Natural killer cell treated with Interleukin-12 subunit alpha and Interleukin-12 subunit beta and Interleukin-15 and Interleukin-18, amount 100 ng/mL, for 72 hours (primary cell): ENCODE data around the gene HIVEP1. TPM values are rescaled to one million over a fixed set of nuclear protein-coding genes. Genes with fewer than 3 reads are reported as not detected.

Experiments
- total RNA-seq, 2 donors: library from RNA; stranded (reverse); gene quantifications; one replicate each; pipeline ENCODE4 v1.2.3, GENCODE V29; 2022

Gene HIVEP1
- total RNA-seq, 2 donors from 2014 or later, result 28.3 to 39.4 TPM

Other genes with a start within 250 kb of the HIVEP1 start
- gene ADTRP, start 233.5 kb upstream of the HIVEP1 start, total RNA-seq, result 1 to 10 TPM in 1 of 2 donors, not detected in 1; 1.0 TPM